ENCODE measurements around the gene AADAC.
"Not testable (repeated sequence)": the region's sequence is repeated elsewhere in the genome, so short reads cannot be mapped to it uniquely, and the experiment has no call there.

The AADAC gene

GRCh38 chr3:151841801-151842200 is 27.9 kb downstream of the AADAC start:
- TF ChIP-seq POU2F2 (IDR thresholded peaks at IDR 0.05; ENCODE audit: low read depth, low read length): no peak
- no peak for DNase-seq (ENCODE audit: insufficient read length, low spot score)
- no peak for FAIRE-seq

DNA sequence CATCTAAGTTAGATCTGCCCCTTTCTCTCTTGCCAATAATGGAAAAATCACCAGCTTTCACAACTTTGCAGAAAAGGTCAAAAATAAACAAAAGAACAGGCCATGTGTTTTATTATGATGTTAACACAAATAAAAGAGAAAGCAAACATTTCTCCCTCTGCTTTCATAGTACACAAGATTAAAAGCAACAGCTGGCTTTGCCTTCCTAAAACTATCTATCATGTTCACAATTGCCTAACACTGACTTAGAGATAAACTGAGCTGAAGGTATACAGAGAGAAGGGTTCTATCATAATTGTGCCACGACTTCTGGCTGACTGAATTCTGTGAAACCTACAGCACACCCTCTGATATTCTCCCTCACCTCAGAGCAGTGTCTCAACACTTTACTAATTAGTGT is 29.4 kb downstream of the AADAC start:
- TF ChIP-seq POLR2AphosphoS5 (IDR thresholded peaks at IDR 0.05; ENCODE audit: low read depth, low read length) (no peak), SPI1 (IDR thresholded peaks at IDR 0.05; ENCODE audit: low read depth, low read length) (no peak), POLR2A (IDR thresholded peaks at IDR 0.05; ENCODE audit: low read depth, low read length) (no peak), PAX5 (IDR thresholded peaks at IDR 0.05; ENCODE audit: insufficient read depth, low read length, severe bottlenecking) (no peak), TAF1 (IDR thresholded peaks at IDR 0.05; ENCODE audit: low read depth, low read length) (no peak), POU2F2 (IDR thresholded peaks at IDR 0.05; ENCODE audit: low read depth, low read length) (no peak)
- DNase-seq (ENCODE audit: insufficient read length, low spot score) (no peak), FAIRE-seq (no peak)

DNA sequence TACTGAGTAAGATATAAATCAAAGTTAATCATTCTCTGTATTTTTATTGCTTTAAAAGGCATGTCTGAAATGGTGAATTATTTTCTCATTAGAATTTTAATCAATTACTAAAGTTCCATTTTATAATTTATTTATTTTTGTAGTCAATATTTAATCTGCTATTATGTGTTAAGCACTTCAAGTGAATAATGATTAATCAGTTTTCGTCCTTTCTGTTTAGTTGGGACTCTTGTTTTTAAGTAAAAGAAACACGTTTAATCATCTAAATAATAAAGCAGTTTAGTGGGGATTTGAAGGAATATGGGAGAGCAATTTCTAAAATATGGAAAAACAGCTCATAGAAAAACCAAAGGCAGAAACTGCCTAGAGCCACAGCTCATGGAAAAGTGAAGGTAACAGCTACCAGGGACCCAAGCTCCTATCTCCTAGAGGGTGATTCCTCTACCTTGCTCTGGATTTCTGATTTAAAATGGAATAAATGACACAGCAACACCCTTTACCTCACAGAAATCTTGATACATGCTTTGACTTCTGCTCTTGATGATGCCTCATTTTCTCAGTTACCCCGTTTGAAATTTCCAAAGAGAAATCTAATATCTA is 31.5 kb downstream of the AADAC start:
- FAIRE-seq: no peak
- no peak for DNase-seq (ENCODE audit: insufficient read length, low spot score)
- TF ChIP-seq POLR2A (IDR thresholded peaks at IDR 0.05; ENCODE audit: low read depth, low read length) (no peak), POLR2AphosphoS5 (IDR thresholded peaks at IDR 0.05; ENCODE audit: low read depth, low read length) (no peak), PAX5 (IDR thresholded peaks at IDR 0.05; ENCODE audit: insufficient read depth, low read length, severe bottlenecking) (no peak), POU2F2 (IDR thresholded peaks at IDR 0.05; ENCODE audit: low read depth, low read length) (no peak), TAF1 (IDR thresholded peaks at IDR 0.05; ENCODE audit: low read depth, low read length) (no peak), SPI1 (IDR thresholded peaks at IDR 0.05; ENCODE audit: low read depth, low read length) (no peak)

DNA sequence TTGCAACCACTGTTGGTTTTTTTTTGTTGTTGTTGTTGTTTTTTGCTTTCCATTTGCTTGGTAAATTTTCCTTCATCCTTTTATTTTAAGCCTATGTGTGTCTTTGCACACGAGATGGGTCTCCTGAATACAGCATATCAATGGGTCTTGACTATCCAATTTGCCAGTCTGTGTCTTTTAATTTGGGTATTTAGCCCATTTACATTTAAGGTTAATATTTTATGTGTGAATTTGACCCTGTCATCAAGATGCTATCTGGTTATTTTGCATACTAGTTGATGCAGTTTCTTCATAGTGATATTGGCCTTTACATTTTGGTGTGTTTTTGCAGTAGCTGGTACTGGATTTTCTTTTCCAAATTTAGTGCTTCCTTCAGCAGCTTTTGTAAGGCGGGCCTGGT is 36.1 kb downstream of the AADAC start:
- FAIRE-seq; DNase-seq (ENCODE audit: insufficient read length, low spot score): not testable (repeated sequence)

- TF ChIP-seq TAF1 (IDR thresholded peaks at IDR 0.05; ENCODE audit: low read depth, low read length): no peak
- no peak for TF ChIP-seq SPI1 (IDR thresholded peaks at IDR 0.05; ENCODE audit: low read depth, low read length)
- TF ChIP-seq PAX5 (IDR thresholded peaks at IDR 0.05; ENCODE audit: insufficient read depth, low read length, severe bottlenecking): no peak
- TF ChIP-seq POLR2A (IDR thresholded peaks at IDR 0.05; ENCODE audit: low read depth, low read length): no peak
- no peak for TF ChIP-seq POU2F2 (IDR thresholded peaks at IDR 0.05; ENCODE audit: low read depth, low read length)
- TF ChIP-seq POLR2AphosphoS5 (IDR thresholded peaks at IDR 0.05; ENCODE audit: low read depth, low read length): no peak
- FAIRE-seq (no peak), DNase-seq (ENCODE audit: insufficient read length, low spot score) (no peak)
Measured at GRCh38 chr3:151852074-151852811, 38.3 kb downstream of the AADAC start.

- DNase-seq (ENCODE audit: insufficient read length, low spot score): no peak
- TF ChIP-seq POLR2AphosphoS5 (IDR thresholded peaks at IDR 0.05; ENCODE audit: low read depth, low read length) (no peak), POLR2A (IDR thresholded peaks at IDR 0.05; ENCODE audit: low read depth, low read length) (no peak), POU2F2 (IDR thresholded peaks at IDR 0.05; ENCODE audit: low read depth, low read length) (no peak), TAF1 (IDR thresholded peaks at IDR 0.05; ENCODE audit: low read depth, low read length) (no peak), SPI1 (IDR thresholded peaks at IDR 0.05; ENCODE audit: low read depth, low read length) (no peak), PAX5 (IDR thresholded peaks at IDR 0.05; ENCODE audit: insufficient read depth, low read length, severe bottlenecking) (no peak)
- no peak for FAIRE-seq
Measured at GRCh38 chr3:151856118-151856517, 42.2 kb downstream of the AADAC start.

- DNase-seq (ENCODE audit: insufficient read length, low spot score) (no peak), FAIRE-seq (no peak)
- TF ChIP-seq POLR2AphosphoS5 (IDR thresholded peaks at IDR 0.05; ENCODE audit: low read depth, low read length) (no peak), POU2F2 (IDR thresholded peaks at IDR 0.05; ENCODE audit: low read depth, low read length) (no peak)
Measured at GRCh38 chr3:151856641-151857040, 42.7 kb downstream of the AADAC start.

DNA sequence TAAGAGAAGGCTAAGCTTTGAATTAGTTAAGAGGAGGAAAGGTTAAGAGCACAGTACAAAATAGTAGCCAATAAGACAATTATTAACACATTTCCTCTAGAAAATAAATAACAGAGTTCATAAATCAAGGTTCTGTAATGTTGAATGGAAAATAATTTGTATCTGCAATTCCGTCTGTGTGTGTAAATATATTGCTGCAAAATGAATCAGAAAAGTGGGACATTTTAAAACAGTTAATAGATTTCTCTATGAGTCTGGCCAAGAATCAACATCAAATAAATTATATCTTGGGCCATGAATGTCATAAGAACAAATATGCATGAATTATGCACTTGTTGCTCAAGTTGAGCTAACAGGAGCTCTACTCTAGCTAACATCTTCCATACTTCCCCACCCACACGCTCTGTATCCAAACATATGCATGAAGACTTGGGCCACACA is 45.3 kb downstream of the AADAC start:
- TF ChIP-seq POLR2AphosphoS5 (IDR thresholded peaks at IDR 0.05; ENCODE audit: low read depth, low read length): no peak
- TF ChIP-seq TAF1 (IDR thresholded peaks at IDR 0.05; ENCODE audit: low read depth, low read length): no peak
- TF ChIP-seq POLR2A (IDR thresholded peaks at IDR 0.05; ENCODE audit: low read depth, low read length): no peak
- no peak for TF ChIP-seq POU2F2 (IDR thresholded peaks at IDR 0.05; ENCODE audit: low read depth, low read length)
- no peak for TF ChIP-seq SPI1 (IDR thresholded peaks at IDR 0.05; ENCODE audit: low read depth, low read length)
- TF ChIP-seq PAX5 (IDR thresholded peaks at IDR 0.05; ENCODE audit: insufficient read depth, low read length, severe bottlenecking): no peak
- DNase-seq (ENCODE audit: insufficient read length, low spot score) (no peak), FAIRE-seq (no peak)

- TF ChIP-seq POU2F2 (IDR thresholded peaks at IDR 0.05; ENCODE audit: low read depth, low read length) (no peak), PAX5 (IDR thresholded peaks at IDR 0.05; ENCODE audit: insufficient read depth, low read length, severe bottlenecking) (no peak), SPI1 (IDR thresholded peaks at IDR 0.05; ENCODE audit: low read depth, low read length) (no peak), TAF1 (IDR thresholded peaks at IDR 0.05; ENCODE audit: low read depth, low read length) (no peak)
- no peak for DNase-seq (ENCODE audit: insufficient read length, low spot score)
- no peak for FAIRE-seq
Measured at GRCh38 chr3:151859905-151860304, 46.0 kb downstream of the AADAC start.

DNA sequence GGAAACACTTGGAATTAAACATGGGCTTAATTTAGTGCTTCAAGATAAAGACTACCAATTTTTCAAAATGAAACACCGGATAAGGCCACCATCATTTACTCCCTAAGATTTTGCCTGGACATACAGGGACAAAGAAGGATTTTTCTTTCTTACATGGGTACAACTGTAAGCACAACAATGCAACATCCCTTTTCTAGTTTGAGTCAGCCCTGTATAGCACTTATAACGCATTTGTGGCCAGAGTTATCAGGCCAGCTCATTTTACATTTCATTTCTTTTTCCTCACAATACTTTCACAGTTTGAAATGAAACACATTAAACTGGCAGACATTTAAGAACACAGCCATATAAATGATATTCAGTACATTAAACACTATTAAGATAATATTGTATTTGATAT is 49.7 kb downstream of the AADAC start:
- FAIRE-seq (no peak), DNase-seq (ENCODE audit: insufficient read length, low spot score) (no peak)
- no peak for TF ChIP-seq SPI1 (IDR thresholded peaks at IDR 0.05; ENCODE audit: low read depth, low read length)
- no peak for TF ChIP-seq POLR2AphosphoS5 (IDR thresholded peaks at IDR 0.05; ENCODE audit: low read depth, low read length)
- TF ChIP-seq POLR2A (IDR thresholded peaks at IDR 0.05; ENCODE audit: low read depth, low read length): no peak

All from GM12891 (cell line).